Measurements from ENCODE around the gene ANKRD2.

Gene ANKRD2

DNA sequence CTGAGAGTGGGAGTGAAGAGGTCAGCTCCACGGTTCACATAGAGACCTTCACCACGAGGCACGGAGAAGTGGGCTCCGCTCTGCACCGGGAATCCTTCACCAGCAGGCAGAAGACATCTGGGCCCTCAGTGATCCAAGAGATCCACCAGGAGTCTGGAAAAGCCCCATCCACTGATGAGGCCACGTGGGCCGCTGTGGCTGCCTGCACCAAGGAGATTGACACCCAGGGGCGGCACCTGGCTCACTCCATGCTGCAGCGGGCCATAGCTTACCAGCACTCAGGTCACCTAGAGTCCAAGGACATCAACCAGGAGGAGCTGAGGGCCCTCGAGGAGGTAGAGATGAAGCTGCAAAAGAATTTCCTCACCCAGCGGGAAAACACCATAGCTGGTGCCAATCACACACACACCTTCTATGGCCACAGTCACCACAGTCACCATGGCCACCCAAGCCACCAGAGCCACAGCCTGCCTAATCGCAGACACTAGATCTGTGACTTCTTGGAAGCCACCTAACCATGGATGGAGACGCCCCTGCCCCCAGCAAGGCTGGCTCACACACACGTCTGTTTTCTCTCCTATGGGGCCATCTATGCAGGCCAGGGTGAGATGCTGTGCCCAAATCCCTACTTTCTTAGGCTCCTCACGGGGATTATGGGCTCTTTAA lies 17.6 kb downstream of the ANKRD2 start:
- TF ChIP-seq FOXM1 (IDR thresholded peaks at IDR 0.05; ENCODE audit: borderline replicate concordance) (no peak), FOXA1 (IDR thresholded peaks at IDR 0.05) (no peak), FOXK2 (IDR thresholded peaks at IDR 0.05) (no peak), L3MBTL2 (conservative IDR thresholded peaks at IDR 0.05) (no peak), ARNT (IDR thresholded peaks at IDR 0.05) (no peak)
- TF ChIP-seq, protein P1, sequence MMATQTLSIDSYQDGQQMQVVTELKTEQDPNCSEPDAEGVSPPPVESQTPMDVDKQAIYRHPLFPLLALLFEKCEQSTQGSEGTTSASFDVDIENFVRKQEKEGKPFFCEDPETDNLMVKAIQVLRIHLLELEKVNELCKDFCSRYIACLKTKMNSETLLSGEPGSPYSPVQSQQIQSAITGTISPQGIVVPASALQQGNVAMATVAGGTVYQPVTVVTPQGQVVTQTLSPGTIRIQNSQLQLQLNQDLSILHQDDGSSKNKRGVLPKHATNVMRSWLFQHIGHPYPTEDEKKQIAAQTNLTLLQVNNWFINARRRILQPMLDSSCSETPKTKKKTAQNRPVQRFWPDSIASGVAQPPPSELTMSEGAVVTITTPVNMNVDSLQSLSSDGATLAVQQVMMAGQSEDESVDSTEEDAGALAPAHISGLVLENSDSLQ (IDR thresholded peaks at IDR 0.05): no peak
- ChIA-PET CTCF (interaction anchor here (1.6 kb wide), 1 partner anchor 14 kb away, joined by 3 read pairs; no protein-coding TSS in a partner anchor), POLR2A (interaction anchor here (1.3 kb wide), 1 partner anchor 9 kb away, joined by 4 read pairs; no protein-coding TSS in a partner anchor)
- no peak for DNase-seq (ENCODE audit: extremely low spot score)

DNA sequence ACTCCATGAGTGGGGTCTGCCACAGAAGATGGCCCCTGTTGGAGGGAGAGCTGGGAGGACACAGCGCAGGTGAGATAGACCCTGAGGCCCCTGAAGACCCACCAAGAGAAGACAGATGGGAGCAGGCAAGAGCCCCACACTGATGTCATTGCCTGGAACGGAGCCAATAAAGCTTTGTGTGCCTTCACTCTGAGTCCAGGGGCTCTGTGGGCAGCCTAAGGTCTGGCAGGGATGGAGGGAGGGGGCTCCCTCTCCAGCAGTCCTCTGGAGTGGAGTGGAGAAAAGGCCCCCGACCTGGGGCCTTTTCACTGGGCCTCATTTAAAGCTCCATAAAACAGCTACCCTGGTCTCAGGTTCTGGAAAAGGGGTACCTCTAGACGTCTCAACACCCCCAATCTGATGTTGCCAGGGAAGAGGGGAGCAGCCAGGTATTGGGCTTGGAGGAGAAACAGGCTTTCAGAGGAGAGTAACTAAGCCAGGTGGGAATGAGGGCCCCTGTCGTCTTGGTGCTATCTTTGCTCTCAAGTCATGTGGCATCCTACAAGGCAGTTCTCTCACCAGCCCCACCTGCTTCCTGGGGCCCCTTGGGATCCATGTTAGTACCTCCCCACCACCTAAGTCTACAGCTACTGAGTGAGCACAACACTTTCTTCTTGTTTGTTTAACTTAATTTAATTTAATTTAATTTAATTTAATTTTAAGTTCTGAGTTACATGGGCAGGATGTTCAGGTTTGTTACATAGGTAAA lies 18.3 kb downstream of the ANKRD2 start:
- ChIA-PET POLR2A (interaction anchor here (1.3 kb wide), 1 partner anchor 9 kb away, joined by 4 read pairs; no protein-coding TSS in a partner anchor), CTCF (interaction anchor here (1.6 kb wide), 1 partner anchor 14 kb away, joined by 3 read pairs; no protein-coding TSS in a partner anchor)
- DNase-seq (ENCODE audit: extremely low spot score): no peak
- TF ChIP-seq HDGF (IDR thresholded peaks at IDR 0.05; ENCODE audit: borderline replicate concordance) (no peak), FOXM1 (IDR thresholded peaks at IDR 0.05; ENCODE audit: borderline replicate concordance) (no peak), ARNT (IDR thresholded peaks at IDR 0.05) (no peak), FOXK2 (IDR thresholded peaks at IDR 0.05) (no peak), TARDBP (IDR thresholded peaks at IDR 0.05) (no peak), LEF1 (IDR thresholded peaks at IDR 0.05; ENCODE audit: borderline replicate concordance) (no peak), SUZ12 (IDR thresholded peaks at IDR 0.05) (no peak), SP1 (IDR thresholded peaks at IDR 0.05) (no peak), FOXA1 (IDR thresholded peaks at IDR 0.05) (no peak), NFRKB (IDR thresholded peaks at IDR 0.05) (no peak), ZNF384 (IDR thresholded peaks at IDR 0.05) (no peak), BHLHE40 (IDR thresholded peaks at IDR 0.05; ENCODE audit: borderline replicate concordance) (no peak), ELF4 (IDR thresholded peaks at IDR 0.05) (no peak), L3MBTL2 (conservative IDR thresholded peaks at IDR 0.05) (no peak)
- TF ChIP-seq, protein P1 (IDR thresholded peaks at IDR 0.05): no peak

DNA sequence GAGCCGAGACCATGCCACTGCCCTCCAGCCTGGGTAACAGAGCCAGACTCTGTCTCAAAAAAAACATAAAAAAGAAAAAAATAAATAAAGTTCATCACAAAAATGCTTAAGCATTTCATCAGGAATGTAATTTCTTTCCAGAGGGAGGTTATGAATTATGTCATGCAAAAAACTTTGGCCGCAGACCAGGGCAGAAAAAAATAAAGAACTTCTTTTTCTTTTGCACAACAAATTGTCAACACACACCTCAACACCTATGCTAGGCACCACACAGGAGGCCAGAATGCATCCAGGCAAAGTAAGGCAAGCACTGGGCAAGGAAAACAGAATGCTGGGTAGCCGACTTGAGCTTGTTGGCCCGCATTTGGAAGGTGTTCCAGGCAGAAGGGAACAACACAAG lies 20.8 kb downstream of the ANKRD2 start:
- ChIA-PET CTCF (interaction anchor here (0.5 kb wide), 1 partner anchor 41 kb away, joined by 3 read pairs; no protein-coding TSS in a partner anchor), POLR2A (no interaction called here)
- DNase-seq (ENCODE audit: extremely low spot score): no peak
- TF ChIP-seq LEF1 (IDR thresholded peaks at IDR 0.05; ENCODE audit: borderline replicate concordance) (no peak), HDGF (IDR thresholded peaks at IDR 0.05; ENCODE audit: borderline replicate concordance) (no peak), TARDBP (IDR thresholded peaks at IDR 0.05) (no peak), FOXK2 (IDR thresholded peaks at IDR 0.05) (no peak), NFRKB (IDR thresholded peaks at IDR 0.05) (no peak), BHLHE40 (IDR thresholded peaks at IDR 0.05; ENCODE audit: borderline replicate concordance) (no peak), ZNF384 (IDR thresholded peaks at IDR 0.05) (no peak), ELF4 (IDR thresholded peaks at IDR 0.05) (no peak), ARNT (IDR thresholded peaks at IDR 0.05) (no peak)
- TF ChIP-seq, protein P1 (IDR thresholded peaks at IDR 0.05): no peak

DNA sequence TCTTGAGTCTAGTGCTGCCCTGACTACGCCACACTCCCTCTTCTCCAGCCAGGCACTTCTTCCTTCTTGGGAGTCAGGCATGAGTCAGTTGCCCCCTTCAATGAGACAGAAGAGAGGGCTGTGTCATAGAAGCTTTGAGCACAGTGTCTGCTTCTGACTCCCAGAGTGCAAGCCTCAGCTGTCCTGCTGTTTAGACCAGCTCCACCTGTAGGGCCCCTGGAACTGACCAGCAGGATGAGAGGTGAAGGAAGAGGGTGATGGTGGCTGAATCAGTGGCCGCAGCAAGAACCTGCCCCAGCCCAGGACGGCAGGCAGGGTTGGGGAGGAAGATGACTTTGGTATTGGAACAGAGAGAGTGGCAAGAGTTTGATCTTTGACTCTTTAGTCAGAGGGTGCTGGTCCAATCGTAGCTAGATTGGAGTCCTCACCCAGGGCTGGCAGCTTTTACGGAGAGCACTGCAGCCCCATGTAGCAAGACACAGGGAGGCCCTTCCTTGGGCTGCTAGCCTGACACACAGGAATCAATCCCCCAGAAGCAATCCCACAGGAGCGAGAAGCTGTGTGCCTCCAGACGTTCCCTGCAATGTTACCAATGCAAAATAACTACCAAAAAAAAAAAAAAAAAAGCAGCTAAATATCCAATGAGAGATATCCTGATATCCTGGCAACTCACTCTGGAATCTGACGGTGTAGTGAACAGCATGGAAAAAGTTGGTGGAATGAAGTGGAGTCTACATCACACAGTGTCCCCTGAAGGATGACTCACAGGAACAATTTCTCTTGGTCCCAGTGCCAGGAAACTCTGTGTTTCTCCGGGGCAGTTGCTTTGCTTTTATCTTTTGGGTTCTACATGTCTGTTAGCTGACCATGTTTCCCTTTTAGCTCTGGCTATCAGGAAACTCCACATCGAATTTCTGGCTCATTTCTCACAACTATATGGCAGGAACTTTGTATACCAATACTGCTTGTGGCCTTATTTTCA lies 23.8 kb downstream of the ANKRD2 start:
- ChIA-PET POLR2A (interaction anchor here (1.3 kb wide), 1 partner anchor 12 kb away, joined by 3 read pairs; the partner anchor contains the start of gene HOGA1), CTCF (interaction anchor here (0.7 to 1.2 kb wide), 2 partner anchors 24 to 62 kb away, joined by 3 to 4 read pairs; no protein-coding TSS in a partner anchor)
- no peak for DNase-seq (ENCODE audit: extremely low spot score)
- TF ChIP-seq ARNT (IDR thresholded peaks at IDR 0.05) (no peak), L3MBTL2 (conservative IDR thresholded peaks at IDR 0.05) (no peak), TARDBP (IDR thresholded peaks at IDR 0.05) (no peak), ELF4 (IDR thresholded peaks at IDR 0.05) (no peak), FOXK2 (IDR thresholded peaks at IDR 0.05) (no peak), LEF1 (IDR thresholded peaks at IDR 0.05; ENCODE audit: borderline replicate concordance) (no peak), SUZ12 (IDR thresholded peaks at IDR 0.05) (no peak), FOXM1 (IDR thresholded peaks at IDR 0.05; ENCODE audit: borderline replicate concordance) (no peak), NFRKB (IDR thresholded peaks at IDR 0.05) (no peak), HDGF (IDR thresholded peaks at IDR 0.05; ENCODE audit: borderline replicate concordance) (no peak), SP1 (IDR thresholded peaks at IDR 0.05) (no peak), ZNF384 (IDR thresholded peaks at IDR 0.05) (no peak), CTBP1 (IDR thresholded peaks at IDR 0.05; ENCODE audit: borderline replicate concordance) (no peak), FOXA1 (IDR thresholded peaks at IDR 0.05) (no peak), BHLHE40 (IDR thresholded peaks at IDR 0.05; ENCODE audit: borderline replicate concordance) (no peak)
- TF ChIP-seq, protein P1 (IDR thresholded peaks at IDR 0.05): no peak
